Natural killer cell treated with Interleukin-12 subunit alpha and Interleukin-12 subunit beta and Interleukin-15 and Interleukin-18, amount 100 ng/mL, for 72 hours (primary cell): ENCODE data around the gene TMF1. TPM values are rescaled to one million over a fixed set of nuclear protein-coding genes. Genes with fewer than 3 reads are reported as not detected.

Source experiments
- ATAC-seq, 2 donors: fragments of 150-1000 bp; cut with Tn5 transposase in 1 of 2; sonication (Bioruptor Pico), chemical (Tn5 transposase) in 1 of 2; 2 replicates each; pipeline ENCODE4 v1.10.0; 2021
- DNase-seq: peaks from one replicate; pipeline ENCODE4 v3.0.0; 2022; ENCODE audit warnings: low spot score
- H3K27ac Mint-ChIP-seq, 2 donors: 1 replicate in 1 of 2; 2 replicates in 1 of 2; pipeline ENCODE4 v1.8.0; 2022; ENCODE audit warnings: mixed read lengths in 2 of 2, mild to moderate bottlenecking in 1 of 2, moderate library complexity in 1 of 2
- H3K27me3 Mint-ChIP-seq, 2 donors: 1 replicate in 1 of 2; 2 replicates in 1 of 2; pipeline ENCODE4 v1.8.0; 2022; ENCODE audit warnings: mixed read lengths in 2 of 2
- H3K36me3 Mint-ChIP-seq: one replicate; pipeline ENCODE4 v1.8.0; 2022; ENCODE audit warnings: mixed read lengths
- H3K4me1 Mint-ChIP-seq, 2 donors: 1 replicate in 1 of 2; 2 replicates in 1 of 2; pipeline ENCODE4 v1.8.0; 2022; ENCODE audit warnings: low read depth in 2 of 2, mixed read lengths in 2 of 2, mild to moderate bottlenecking in 1 of 2
- H3K4me3 Mint-ChIP-seq: one replicate; pipeline ENCODE4 v1.8.0; 2022; ENCODE audit warnings: mixed read lengths
- H3K9me3 Mint-ChIP-seq: 2 replicates; pipeline ENCODE4 v1.8.0; 2022; ENCODE audit warnings: mixed read lengths
- total RNA-seq, 2 donors: library from RNA; stranded (reverse); gene quantifications; one replicate each; pipeline ENCODE4 v1.2.3, GENCODE V29; 2022

Gene TMF1
- total RNA-seq, 2 donors from 2014 or later = 42.2 to 43.7 TPM

DNA sequence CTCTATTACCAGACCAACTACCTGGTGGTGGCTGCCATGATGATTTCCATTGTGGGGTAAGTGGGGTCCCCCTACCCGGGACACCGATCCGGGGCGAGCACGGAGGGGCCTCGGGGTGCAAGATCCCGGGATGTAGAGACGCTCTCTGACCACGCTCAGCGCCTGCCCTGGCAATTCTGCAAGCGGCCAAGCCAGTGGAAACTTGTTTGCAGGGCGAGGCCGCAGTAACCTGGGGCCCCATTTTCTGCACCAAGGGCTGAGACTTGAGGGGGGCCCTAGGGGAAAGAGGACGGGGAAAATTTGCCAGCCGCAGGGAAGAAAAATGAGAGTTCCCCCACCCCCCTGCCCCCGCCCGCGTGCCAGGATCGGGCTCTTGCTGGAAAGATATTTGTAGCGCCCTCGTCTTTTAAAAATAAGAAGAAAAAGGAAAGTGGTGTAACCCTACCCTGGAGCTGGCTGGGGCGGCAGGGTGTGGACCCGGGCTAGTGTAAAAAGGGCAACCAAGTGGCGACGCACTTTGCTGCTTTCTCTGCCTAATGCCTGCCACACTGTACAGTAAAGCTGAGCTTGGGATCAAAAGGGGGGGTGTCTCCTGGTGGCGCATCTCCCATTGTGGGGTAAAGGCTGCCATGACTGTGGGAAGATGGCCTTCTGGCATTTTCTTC, 33.2 kb upstream of the TMF1 start:
- peaks cover 18% of the 10 kb centered on the region for H3K36me3 Mint-ChIP-seq
- H3K4me3 Mint-ChIP-seq = peak overlapping the region; percentile 95
- H3K27ac Mint-ChIP-seq = peak overlapping the region; percentile 92 to 100
- H3K9me3 Mint-ChIP-seq = no peaks in the 10 kb centered on the region
- ATAC-seq (peak in 1 of 2 donors; percentile 1), DNase-seq (no peak)
- peaks cover 60 to 70% of the 10 kb centered on the region in 2 donors for H3K4me1 Mint-ChIP-seq
- H3K27me3 Mint-ChIP-seq = no peaks in the 10 kb centered on the region

DNA sequence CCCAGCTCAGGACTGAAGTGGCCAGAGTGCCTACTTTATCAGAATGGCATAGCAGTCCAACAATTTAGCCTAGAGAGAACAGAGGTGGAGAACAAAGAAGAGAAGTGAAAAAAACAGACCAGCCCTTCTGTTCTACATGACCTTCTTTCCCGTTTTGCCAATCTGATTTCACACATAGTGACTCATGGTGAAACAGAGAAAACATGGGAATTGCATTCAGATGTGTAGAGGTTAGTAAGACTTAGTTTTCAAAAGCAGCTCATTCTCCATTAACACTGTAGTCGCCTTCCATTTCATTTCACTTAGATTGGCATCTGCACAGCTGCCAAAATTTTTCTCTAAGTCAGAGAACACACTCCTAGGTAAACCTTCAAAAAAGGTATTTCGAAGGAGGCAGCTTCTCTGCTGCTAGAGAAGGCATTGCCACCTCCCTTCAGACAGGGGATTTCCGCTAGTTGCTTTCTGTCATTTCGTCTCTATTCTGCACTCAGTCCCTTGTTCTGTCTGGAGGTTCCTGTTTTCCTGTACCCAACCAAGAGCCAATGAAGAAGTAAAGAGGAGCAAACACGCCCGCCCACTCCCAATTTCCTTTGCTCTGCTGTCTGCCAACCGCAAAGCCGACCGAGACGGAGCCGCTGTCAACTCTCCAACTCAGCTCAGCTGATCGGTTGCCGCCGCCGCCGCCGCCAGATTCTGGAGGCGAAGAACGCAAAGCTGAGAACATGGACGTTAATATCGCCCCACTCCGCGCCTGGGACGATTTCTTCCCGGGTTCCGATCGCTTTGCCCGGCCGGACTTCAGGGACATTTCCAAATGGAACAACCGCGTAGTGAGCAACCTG, 32.4 kb upstream of the TMF1 start, which contains the start of gene ARL6IP5:
Gene ARL6IP5, plus strand, starts transcription at position 612 of the 842 bp plus-strand sequence. Its CDS starts 111 bp downstream, at position 723.
- peak within 1 kb of the TSS; percentile 95 for H3K4me3 Mint-ChIP-seq
- H3K27me3 Mint-ChIP-seq = no peaks in the 10 kb centered on the region
- ATAC-seq (peak; percentile 76 to 87), DNase-seq (peak; percentile 95)
- peaks cover 13% of the 10 kb centered on the region for H3K36me3 Mint-ChIP-seq
- no peaks in the 10 kb centered on the region for H3K9me3 Mint-ChIP-seq
- peaks cover 53 to 63% of the 10 kb centered on the region in 2 donors for H3K4me1 Mint-ChIP-seq
- H3K27ac Mint-ChIP-seq = peak within 1 kb of the TSS; percentile 92 to 100

DNA sequence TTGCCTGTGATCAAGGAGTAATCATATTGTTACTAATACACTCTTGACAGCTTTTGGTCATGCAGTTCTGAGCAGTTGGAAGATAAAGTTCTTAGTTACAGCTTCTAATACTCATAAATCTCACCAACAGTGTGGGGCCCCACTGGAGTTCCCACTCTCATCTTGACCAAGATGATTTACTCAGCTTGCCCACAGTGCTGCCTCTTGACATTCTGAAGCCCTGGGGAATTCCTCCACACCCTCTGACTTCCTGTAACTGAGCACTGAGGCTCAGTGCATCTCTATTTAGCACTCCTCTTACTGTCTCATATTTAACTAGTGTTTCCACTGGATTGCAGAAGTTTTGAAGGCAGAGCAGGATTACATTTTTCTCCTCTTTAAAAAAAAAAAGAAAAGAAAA, 30.7 kb upstream of the TMF1 start:
- peak overlapping the region; percentile 92 to 100 for H3K27ac Mint-ChIP-seq
- no peaks in the 10 kb centered on the region for H3K9me3 Mint-ChIP-seq
- no peaks in the 10 kb centered on the region for H3K27me3 Mint-ChIP-seq
- DNase-seq (peak; percentile 89), ATAC-seq (peak; percentile 82)
- peak overlapping the region; percentile 95 for H3K4me3 Mint-ChIP-seq
- H3K36me3 Mint-ChIP-seq = peaks cover 15% of the 10 kb centered on the region
- peaks cover 51 to 65% of the 10 kb centered on the region in 2 donors for H3K4me1 Mint-ChIP-seq

DNA sequence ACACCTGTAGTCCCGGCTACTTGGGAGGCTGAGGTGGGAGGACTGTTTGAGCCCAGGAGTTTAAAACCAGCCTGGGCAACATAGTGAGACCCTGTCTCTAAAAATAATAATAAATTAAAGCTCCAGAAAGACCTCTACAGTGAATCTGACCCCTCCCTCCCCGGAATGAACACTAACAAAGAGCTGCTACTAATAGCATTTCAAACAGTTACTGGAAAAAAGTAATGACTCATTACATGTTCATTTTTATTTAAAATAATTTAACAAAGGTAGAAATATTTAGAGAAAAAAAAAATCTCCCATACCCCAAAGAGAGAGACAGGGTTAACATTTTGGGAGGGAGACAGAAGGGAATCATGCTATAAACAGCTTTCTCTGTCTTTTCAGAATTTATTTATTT, 30.2 kb upstream of the TMF1 start:
- peaks cover 15% of the 10 kb centered on the region for H3K36me3 Mint-ChIP-seq
- H3K27me3 Mint-ChIP-seq = no peaks in the 10 kb centered on the region
- DNase-seq = no peak
- H3K9me3 Mint-ChIP-seq = no peaks in the 10 kb centered on the region
- peak overlapping the region; percentile 92 to 100 for H3K27ac Mint-ChIP-seq
- ATAC-seq = no peak
- H3K4me3 Mint-ChIP-seq = peak overlapping the region; percentile 95
- peaks cover 51 to 69% of the 10 kb centered on the region in 2 donors for H3K4me1 Mint-ChIP-seq

DNA sequence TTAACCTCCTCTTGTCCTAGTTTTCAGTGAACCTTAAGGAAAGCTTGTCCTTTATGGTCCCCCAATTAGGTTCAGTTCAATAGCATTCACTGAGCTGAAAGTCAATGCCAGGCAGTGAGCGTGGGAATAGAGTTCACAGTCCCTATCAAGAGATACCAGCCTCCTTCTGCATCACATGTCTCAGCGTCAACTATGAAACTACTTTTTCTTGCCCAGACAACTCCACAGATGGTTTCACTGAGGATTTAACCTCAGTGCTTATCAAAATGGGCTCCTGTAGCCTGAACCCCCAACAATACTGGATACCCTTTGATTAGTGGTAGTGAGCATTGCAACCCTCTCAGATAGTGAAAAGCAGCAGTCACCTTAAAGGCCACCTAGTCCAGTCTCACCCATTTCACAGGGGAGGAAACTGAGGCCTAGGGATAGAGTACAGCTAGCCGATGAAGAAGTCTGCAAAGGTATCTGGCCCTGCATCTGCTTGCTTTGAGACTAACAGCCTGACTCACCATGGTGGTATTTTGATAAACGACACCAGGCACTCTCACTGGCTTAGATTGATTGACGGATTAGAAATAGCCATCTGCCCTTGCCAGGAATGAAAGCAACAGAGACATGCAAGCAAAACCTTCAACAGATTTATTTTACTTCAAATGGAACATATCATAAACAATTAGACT, 29.6 kb upstream of the TMF1 start:
- no peak for ATAC-seq
- Mint-ChIP-seq H3K9me3 (no peaks in the 10 kb centered on the region), H3K36me3 (peaks cover 15% of the 10 kb centered on the region), H3K4me3 (peak overlapping the region; percentile 95), H3K27ac (peak overlapping the region; percentile 92 to 100), H3K27me3 (no peaks in the 10 kb centered on the region), H3K4me1 (peaks cover 51 to 69% of the 10 kb centered on the region in 2 donors)
- DNase-seq = no peak

DNA sequence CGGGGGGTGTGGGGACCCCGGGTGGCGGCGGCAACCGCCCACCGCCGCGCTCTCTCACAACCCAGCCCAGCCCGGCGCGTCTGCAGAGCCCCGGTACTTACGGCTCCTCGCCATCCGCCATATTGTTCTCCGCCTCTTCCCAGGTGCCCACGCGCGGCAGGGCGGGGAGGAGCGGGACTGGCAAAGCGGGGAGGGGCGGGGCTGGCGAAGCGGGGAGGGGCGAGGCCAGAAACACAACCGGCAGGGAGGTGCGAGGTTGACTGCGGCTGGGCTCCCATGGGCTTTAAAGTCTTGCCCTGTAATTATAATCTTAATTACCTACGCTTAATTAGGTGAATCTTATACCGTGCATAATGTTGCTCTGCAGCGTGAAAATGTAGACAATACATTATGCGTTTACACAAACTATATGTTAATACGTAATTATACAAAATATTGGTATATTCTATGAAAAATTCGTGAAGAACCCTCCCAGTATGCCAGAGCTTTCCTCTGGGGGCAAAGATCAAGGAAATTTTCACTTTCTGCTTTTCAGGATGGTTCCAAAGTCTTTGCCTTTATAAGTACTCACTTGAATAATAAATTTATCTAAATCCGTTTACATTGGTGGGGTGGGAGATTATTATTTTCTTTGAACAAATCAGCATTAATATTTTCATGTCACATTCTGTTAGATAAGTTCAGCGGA, 28.2 kb upstream of the TMF1 start, which contains the start of gene UBA3:
Gene UBA3, minus strand, starts transcription at position 133 of the 688 bp plus-strand sequence. Its CDS starts 12 bp downstream, at position 121.
- H3K4me1 Mint-ChIP-seq = peaks cover 45 to 61% of the 10 kb centered on the region in 2 donors

DNA sequence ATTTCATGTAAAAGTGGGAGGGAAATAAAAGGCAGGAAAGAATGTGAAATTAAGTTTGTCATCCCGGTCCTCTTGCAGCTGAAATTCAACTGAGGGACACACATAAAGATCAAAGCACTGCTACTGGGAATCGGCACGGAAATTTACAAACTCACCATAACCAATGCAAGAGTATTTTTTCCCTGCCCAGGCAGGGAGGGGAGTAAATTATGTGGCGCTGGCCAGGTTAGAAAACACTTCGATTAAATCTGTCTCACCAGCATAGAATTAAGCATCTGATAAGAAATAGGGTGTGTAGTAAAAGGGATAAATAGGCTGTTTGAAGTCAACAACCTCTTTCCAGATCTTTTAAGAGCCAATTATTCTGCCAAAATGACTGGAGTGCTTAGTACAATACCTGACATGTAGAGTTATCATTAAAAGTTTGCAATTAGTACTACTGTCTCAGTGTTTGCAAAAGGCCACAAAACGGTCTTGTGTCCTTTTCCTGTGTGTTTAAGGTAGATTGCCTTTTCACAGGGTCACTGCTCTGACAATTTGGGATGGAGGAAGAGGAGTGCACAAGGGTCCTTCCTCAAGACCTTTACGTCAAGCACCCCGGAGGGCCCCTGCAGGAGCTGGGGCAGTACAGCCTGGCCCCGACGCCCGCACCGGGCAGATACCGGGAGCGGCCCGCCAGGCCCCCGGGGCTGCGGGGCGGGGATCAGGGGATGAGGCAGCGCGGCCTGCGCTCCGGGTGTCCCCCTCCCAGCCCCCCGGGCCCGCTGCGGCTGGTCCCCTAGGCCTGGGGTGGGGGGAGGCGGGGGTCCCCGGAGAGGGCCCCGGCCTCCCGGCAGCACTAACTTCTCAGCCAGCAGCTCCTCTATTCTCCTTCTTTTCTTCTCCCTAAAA, 27.4 kb upstream of the TMF1 start:
- H3K27ac Mint-ChIP-seq = peak overlapping the region; percentile 76 to 82
- H3K9me3 Mint-ChIP-seq = no peaks in the 10 kb centered on the region
- H3K4me3 Mint-ChIP-seq = peak overlapping the region; percentile 97
- H3K4me1 Mint-ChIP-seq = peaks cover 42 to 58% of the 10 kb centered on the region in 2 donors
- peaks cover 8% of the 10 kb centered on the region for H3K36me3 Mint-ChIP-seq
- peak; percentile 3 to 39 for ATAC-seq
- no peaks in the 10 kb centered on the region for H3K27me3 Mint-ChIP-seq
- no peak for DNase-seq

More for the DNA sequence above, 28.2 kb upstream of the TMF1 start, which contains the start of gene UBA3:
- H3K9me3 Mint-ChIP-seq = no peaks in the 10 kb centered on the region
- H3K27me3 Mint-ChIP-seq = no peaks in the 10 kb centered on the region
- H3K27ac Mint-ChIP-seq = peak within 1 kb of the TSS; percentile 92 to 100
- peak within 1 kb of the TSS; percentile 97 for H3K4me3 Mint-ChIP-seq
- H3K36me3 Mint-ChIP-seq = peaks cover 8% of the 10 kb centered on the region
- DNase-seq (peak; percentile 91), ATAC-seq (peak; percentile 83 to 88)

DNA sequence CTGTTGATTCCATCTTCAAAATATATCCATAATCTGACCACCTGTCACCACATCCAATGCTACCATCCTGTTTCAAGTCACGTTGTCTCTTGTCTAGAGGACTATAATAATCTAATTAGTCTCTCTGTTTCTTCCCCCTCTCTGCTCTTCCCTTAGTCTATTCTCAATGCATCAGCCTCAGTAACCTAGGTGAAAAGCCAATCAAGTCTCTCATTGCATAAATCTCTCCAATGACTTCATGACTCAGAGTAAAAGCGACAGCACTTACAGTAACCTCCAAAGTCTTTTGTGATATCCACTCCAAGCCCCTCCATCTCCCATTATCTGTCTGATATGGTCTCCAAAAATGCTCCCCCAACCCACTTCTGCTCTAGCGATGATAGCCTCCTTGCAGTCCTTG, 20.8 kb upstream of the TMF1 start:
- Mint-ChIP-seq H3K27ac (peak overlapping the region in 1 of 2 donors; percentile 2), H3K27me3 (no peaks in the 10 kb centered on the region), H3K4me3 (no peak overlapping the region), H3K4me1 (peaks cover 15 to 25% of the 10 kb centered on the region in 2 donors), H3K36me3 (peaks cover 27% of the 10 kb centered on the region), H3K9me3 (no peaks in the 10 kb centered on the region)
- DNase-seq (no peak), ATAC-seq (peak in 1 of 2 donors; percentile 31)

DNA sequence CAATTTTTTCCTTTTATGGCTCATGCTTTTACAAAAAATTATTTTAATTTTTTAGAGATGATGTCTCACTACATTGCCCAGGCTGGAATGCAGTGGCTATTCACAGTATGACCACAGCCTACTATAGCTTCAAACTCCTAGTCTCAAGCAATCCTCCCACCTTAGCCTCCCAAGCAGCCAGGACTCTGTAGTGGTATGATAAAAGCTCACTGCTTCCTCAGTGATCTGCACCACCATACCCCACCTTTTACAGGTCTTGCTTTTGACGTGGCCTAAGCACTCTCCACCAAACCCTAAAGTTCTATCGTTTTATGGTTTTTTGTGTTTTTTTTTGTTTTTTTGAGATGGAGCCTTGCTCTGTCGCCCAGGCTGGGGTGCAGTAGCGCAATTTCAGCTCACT, 14.0 kb upstream of the TMF1 start:
- ATAC-seq (no peak), DNase-seq (no peak)
- peak overlapping the region; percentile 67 to 80 for H3K27ac Mint-ChIP-seq
- peaks cover 7% of the 10 kb centered on the region for H3K36me3 Mint-ChIP-seq
- H3K4me1 Mint-ChIP-seq = peaks cover 15 to 23% of the 10 kb centered on the region in 2 donors
- no peaks in the 10 kb centered on the region for H3K27me3 Mint-ChIP-seq
- peak overlapping the region; percentile 56 for H3K4me3 Mint-ChIP-seq
- H3K9me3 Mint-ChIP-seq = no peaks in the 10 kb centered on the region

DNA sequence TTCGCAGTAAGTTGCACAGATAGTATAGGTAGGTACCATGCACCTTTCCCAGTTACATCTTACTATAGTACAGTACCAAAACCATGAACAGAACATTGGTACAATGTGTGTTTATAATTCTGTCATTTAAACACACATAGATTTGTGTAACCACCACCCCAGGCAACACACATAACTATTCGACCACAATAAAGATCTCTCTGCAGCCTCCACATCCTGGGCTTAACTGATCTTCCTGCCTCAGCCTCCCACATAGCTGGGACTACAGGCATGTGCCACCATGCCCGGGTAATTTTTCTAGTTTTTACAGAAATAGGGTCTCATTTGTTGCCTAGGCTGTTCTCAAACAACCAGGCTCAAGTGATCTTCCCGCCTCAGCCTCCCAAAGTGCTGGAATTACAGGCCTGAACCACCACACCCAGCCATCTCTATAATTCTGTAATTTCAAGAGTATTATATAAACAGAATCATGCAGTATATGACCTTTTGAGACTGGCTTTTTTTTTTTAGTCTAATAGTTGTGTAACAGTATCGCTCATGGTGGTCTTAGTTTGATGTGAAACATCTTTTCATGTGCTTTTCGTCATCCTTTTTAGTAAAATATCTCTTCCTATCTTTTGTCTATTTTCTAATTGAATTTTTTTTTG, 13.3 kb upstream of the TMF1 start:
- ATAC-seq = peak in 1 of 2 donors; percentile 62
- peaks cover 11 to 23% of the 10 kb centered on the region in 2 donors for H3K4me1 Mint-ChIP-seq
- H3K27ac Mint-ChIP-seq = peak overlapping the region; percentile 67 to 80
- DNase-seq = no peak
- no peaks in the 10 kb centered on the region for H3K27me3 Mint-ChIP-seq
- H3K9me3 Mint-ChIP-seq = no peaks in the 10 kb centered on the region
- H3K4me3 Mint-ChIP-seq = peak overlapping the region; percentile 56
- H3K36me3 Mint-ChIP-seq = peaks cover 5% of the 10 kb centered on the region

DNA sequence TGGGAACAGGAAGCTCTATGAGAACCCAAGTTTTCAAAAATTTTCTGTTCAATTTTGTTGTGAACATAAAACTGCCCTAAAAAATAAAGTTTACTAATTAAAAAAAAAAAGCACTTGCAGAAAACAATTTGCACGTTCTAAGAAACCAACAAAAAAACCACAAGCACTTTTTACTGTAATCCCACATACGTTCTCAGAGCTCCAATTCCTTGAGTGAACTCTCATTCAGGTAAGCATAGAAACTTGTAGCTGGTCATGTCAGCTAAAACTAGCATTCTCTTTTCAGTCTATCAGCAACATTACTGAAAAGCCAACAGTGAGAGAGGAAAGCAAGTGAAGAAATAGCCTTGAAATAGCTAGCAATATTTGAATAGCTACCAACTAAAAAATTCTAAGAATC, 11.5 kb upstream of the TMF1 start:
- peak overlapping the region; percentile 35 to 80 for H3K27ac Mint-ChIP-seq
- peak overlapping the region; percentile 35 for H3K4me3 Mint-ChIP-seq
- DNase-seq = no peak
- peaks cover 21 to 36% of the 10 kb centered on the region in 2 donors for H3K4me1 Mint-ChIP-seq
- no peak for ATAC-seq
- no peaks in the 10 kb centered on the region for H3K27me3 Mint-ChIP-seq
- H3K36me3 Mint-ChIP-seq = peaks cover 19% of the 10 kb centered on the region
- H3K9me3 Mint-ChIP-seq = no peaks in the 10 kb centered on the region

DNA sequence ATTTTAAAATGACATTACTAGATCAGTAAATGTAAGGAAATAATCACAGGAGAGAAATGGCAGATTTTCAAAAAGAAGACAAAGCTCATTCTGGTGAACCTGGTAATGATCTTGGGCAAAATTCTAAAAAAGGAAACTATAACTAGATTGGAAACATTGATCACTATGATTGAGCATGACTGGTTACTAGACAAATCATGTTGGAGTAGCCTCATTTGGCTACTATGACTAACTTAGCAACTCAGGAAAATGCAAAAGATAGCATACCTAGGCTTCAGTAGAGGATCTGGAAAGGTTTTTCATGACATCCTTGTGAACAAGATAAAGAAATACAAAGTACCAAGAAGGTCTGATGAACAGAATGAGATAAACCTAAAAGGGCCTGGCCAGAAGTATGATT, 7.6 kb upstream of the TMF1 start:
- no peak for DNase-seq
- H3K27ac Mint-ChIP-seq = peak overlapping the region; percentile 88 to 90
- no peaks in the 10 kb centered on the region for H3K27me3 Mint-ChIP-seq
- peaks cover 21 to 36% of the 10 kb centered on the region in 2 donors for H3K4me1 Mint-ChIP-seq
- H3K4me3 Mint-ChIP-seq = no peak overlapping the region
- ATAC-seq = no peak
- no peaks in the 10 kb centered on the region for H3K9me3 Mint-ChIP-seq
- peaks cover 26% of the 10 kb centered on the region for H3K36me3 Mint-ChIP-seq
